ENCODE measurements around the gene SRGAP3.
A peak's percentile ranks its signal among the peaks of the same experiment; 100 is the strongest.

Gene SRGAP3

GRCh38 chr3:9067352-9067975 is 182.0 kb downstream of the SRGAP3 start:
- Histone ChIP-seq H4K20me1 (ENCODE audit: insufficient read depth, low read length) (no peaks in the 10 kb centered on the region), H3K9me2 (ENCODE audit: low read depth, low read length) (no peaks in the 10 kb centered on the region), H3K79me2 (ENCODE audit: insufficient read depth, low read length) (no peaks in the 10 kb centered on the region), H3K27me3 (ENCODE audit: insufficient read depth, low read length) (no peaks in the 10 kb centered on the region), H3K9me3 (ENCODE audit: low read length) (0 out of 2 replicates have a peak, but pooled peaks cover 2% of the 10 kb centered on the region), H2AFZ (ENCODE audit: low read length) (no peak overlapping the region), H3K4me1 (ENCODE audit: insufficient read depth, low read length, severe bottlenecking) (no peaks in the 10 kb centered on the region), H3K4me2 (ENCODE audit: low read length) (no peak overlapping the region), H3K4me3 (ENCODE audit: low read depth, low read length, poor library complexity, severe bottlenecking) (no peak overlapping the region), H3K36me3 (ENCODE audit: insufficient read depth, low read length) (no peaks in the 10 kb centered on the region; the same call in 1 of the 2 replicates), H3K9ac (ENCODE audit: low read length) (no peak overlapping the region), H3K27ac (ENCODE audit: low read depth, low read length, poor library complexity, severe bottlenecking) (no peak overlapping the region), H3F3A (ENCODE audit: insufficient read depth, low read length) (no peaks in the 10 kb centered on the region)
- no peak for TF ChIP-seq EZH2 (IDR thresholded peaks at IDR 0.05; ENCODE audit: borderline replicate concordance, low read length)
- peak; percentile 91 for TF ChIP-seq CTCF (IDR thresholded peaks at IDR 0.05; ENCODE audit: low read length)

- no peak overlapping the region for H2AFZ ChIP-seq (ENCODE audit: low read length)
- no peaks in the 10 kb centered on the region for H4K20me1 ChIP-seq (ENCODE audit: insufficient read depth, low read length)
- H3F3A ChIP-seq (ENCODE audit: insufficient read depth, low read length): no peaks in the 10 kb centered on the region
Observed at GRCh38 chr3:9066775-9067174, 182.7 kb downstream of the SRGAP3 start.

GRCh38 chr3:9066141-9066540 is 183.3 kb downstream of the SRGAP3 start:
- H3K27ac ChIP-seq (ENCODE audit: low read depth, low read length, poor library complexity, severe bottlenecking): no peak overlapping the region
- TF ChIP-seq CTCF (IDR thresholded peaks at IDR 0.05; ENCODE audit: low read length) (no peak), EZH2 (IDR thresholded peaks at IDR 0.05; ENCODE audit: borderline replicate concordance, low read length) (no peak)
- H4K20me1 ChIP-seq (ENCODE audit: insufficient read depth, low read length): no peaks in the 10 kb centered on the region

More at GRCh38 chr3:9066775-9067174, 182.7 kb downstream of the SRGAP3 start:
- 0 out of 2 replicates have a peak, but pooled peaks cover 2% of the 10 kb centered on the region for H3K9me3 ChIP-seq (ENCODE audit: low read length)
- no peak overlapping the region for H3K27ac ChIP-seq (ENCODE audit: low read depth, low read length, poor library complexity, severe bottlenecking)
- TF ChIP-seq EZH2 (IDR thresholded peaks at IDR 0.05; ENCODE audit: borderline replicate concordance, low read length) (no peak), CTCF (IDR thresholded peaks at IDR 0.05; ENCODE audit: low read length) (no peak)
- no peaks in the 10 kb centered on the region for H3K79me2 ChIP-seq (ENCODE audit: insufficient read depth, low read length)
- H3K4me1 ChIP-seq (ENCODE audit: insufficient read depth, low read length, severe bottlenecking): no peaks in the 10 kb centered on the region
- no peak overlapping the region for H3K9ac ChIP-seq (ENCODE audit: low read length)
- no peak overlapping the region for H3K4me2 ChIP-seq (ENCODE audit: low read length)
- no peaks in the 10 kb centered on the region; the same call in 1 of the 2 replicates for H3K36me3 ChIP-seq (ENCODE audit: insufficient read depth, low read length)
- no peaks in the 10 kb centered on the region for H3K27me3 ChIP-seq (ENCODE audit: insufficient read depth, low read length)
- H3K4me3 ChIP-seq (ENCODE audit: low read depth, low read length, poor library complexity, severe bottlenecking): no peak overlapping the region
- no peaks in the 10 kb centered on the region for H3K9me2 ChIP-seq (ENCODE audit: low read depth, low read length)

More at GRCh38 chr3:9066141-9066540, 183.3 kb downstream of the SRGAP3 start:
- no peak overlapping the region for H3K4me3 ChIP-seq (ENCODE audit: low read depth, low read length, poor library complexity, severe bottlenecking)
- no peak overlapping the region for H2AFZ ChIP-seq (ENCODE audit: low read length)
- no peak overlapping the region for H3K4me2 ChIP-seq (ENCODE audit: low read length)
- no peaks in the 10 kb centered on the region for H3K79me2 ChIP-seq (ENCODE audit: insufficient read depth, low read length)
- no peaks in the 10 kb centered on the region for H3K9me2 ChIP-seq (ENCODE audit: low read depth, low read length)
- H3K9me3 ChIP-seq (ENCODE audit: low read length): 0 out of 2 replicates have a peak, but pooled peaks cover 2% of the 10 kb centered on the region
- no peak overlapping the region for H3K9ac ChIP-seq (ENCODE audit: low read length)
- no peaks in the 10 kb centered on the region for H3F3A ChIP-seq (ENCODE audit: insufficient read depth, low read length)
- H3K4me1 ChIP-seq (ENCODE audit: insufficient read depth, low read length, severe bottlenecking): no peaks in the 10 kb centered on the region
- no peaks in the 10 kb centered on the region for H3K27me3 ChIP-seq (ENCODE audit: insufficient read depth, low read length)
- no peaks in the 10 kb centered on the region; the same call in 1 of the 2 replicates for H3K36me3 ChIP-seq (ENCODE audit: insufficient read depth, low read length)
